Neural crest cell (in vitro differentiated cells): ENCODE results near the gene AFF2. TPM values are rescaled to one million over a fixed set of nuclear protein-coding genes. Genes with fewer than 3 reads are reported as not detected.

Source experiments
- DNase-seq: peaks from one replicate; pipeline ENCODE4 v3.0.0; 2021; ENCODE audit warnings: low read depth, mixed read lengths, low spot score
- H3K27ac Mint-ChIP-seq: one replicate; pipeline ENCODE4 v1.8.0; 2021; ENCODE audit warnings: mild to moderate bottlenecking, mixed read lengths; ENCODE audit not compliant: unreplicated experiment
- H3K27me3 Mint-ChIP-seq: 2 replicates; pipeline ENCODE4 v1.8.0; 2021; ENCODE audit warnings: low read depth, mild to moderate bottlenecking, mixed read lengths
- H3K36me3 Mint-ChIP-seq: 2 replicates; pipeline ENCODE4 v1.8.0; 2021; ENCODE audit warnings: low read depth, mild to moderate bottlenecking, mixed read lengths
- H3K4me1 Mint-ChIP-seq: 2 replicates; pipeline ENCODE4 v1.8.0; 2021; ENCODE audit warnings: mixed read lengths
- H3K4me3 Mint-ChIP-seq: one replicate; pipeline ENCODE4 v1.8.0; 2021; ENCODE audit warnings: mild to moderate bottlenecking, mixed read lengths
- H3K9me3 Mint-ChIP-seq: 2 replicates; pipeline ENCODE4 v1.8.0; 2021; ENCODE audit warnings: mixed read lengths
- CTCF ChIP-seq: fragments of 200-600 bp; sonication (generic); conservative IDR thresholded peaks from 2 replicates; pipeline ENCODE4 v1.5.0; 2021; ENCODE audit warnings: antibody characterized with exemption, mild to moderate bottlenecking
- total RNA-seq: library from RNA; stranded (reverse); gene quantifications from 2 replicates; pipeline ENCODE4 v1.2.1, GENCODE V29; 2021

AFF2 gene
- total RNA-seq, 1 donor from 2014 or later: 15.4 TPM

- no peak overlapping the region for H3K27ac Mint-ChIP-seq
- no peaks in the 10 kb centered on the region for H3K4me1 Mint-ChIP-seq
- no peak for TF ChIP-seq CTCF
- DNase-seq: no peak
- peaks cover 3% of the 10 kb centered on the region for H3K36me3 Mint-ChIP-seq
- peaks cover 14% of the 10 kb centered on the region for H3K9me3 Mint-ChIP-seq
- H3K27me3 Mint-ChIP-seq: no peaks in the 10 kb centered on the region
- no peak overlapping the region for H3K4me3 Mint-ChIP-seq
These were observed 113.2 kb downstream of the AFF2 start for GRCh38 chrX:148613636-148614035.

- TF ChIP-seq CTCF: no peak
- DNase-seq: no peak
- H3K4me3 Mint-ChIP-seq: no peak overlapping the region
- H3K36me3 Mint-ChIP-seq: peaks cover 3% of the 10 kb centered on the region
- no peaks in the 10 kb centered on the region for H3K4me1 Mint-ChIP-seq
- H3K27me3 Mint-ChIP-seq: no peaks in the 10 kb centered on the region
- peaks cover 16% of the 10 kb centered on the region for H3K9me3 Mint-ChIP-seq
- no peak overlapping the region for H3K27ac Mint-ChIP-seq
These were observed 115.1 kb downstream of the AFF2 start for GRCh38 chrX:148615491-148615890.

GRCh38 chrX:148618470-148619445, 118.3 kb downstream of the AFF2 start:
- H3K9me3 Mint-ChIP-seq: peaks cover 8% of the 10 kb centered on the region
- DNase-seq: no peak
- H3K36me3 Mint-ChIP-seq: peaks cover under 1% of the 10 kb centered on the region
- H3K27ac Mint-ChIP-seq: no peak overlapping the region
- H3K4me3 Mint-ChIP-seq: no peak overlapping the region
- H3K4me1 Mint-ChIP-seq: no peaks in the 10 kb centered on the region
- H3K27me3 Mint-ChIP-seq: no peaks in the 10 kb centered on the region
- TF ChIP-seq CTCF: no peak

- H3K9me3 Mint-ChIP-seq: peaks cover 8% of the 10 kb centered on the region
- H3K27me3 Mint-ChIP-seq: no peaks in the 10 kb centered on the region
- no peaks in the 10 kb centered on the region for H3K36me3 Mint-ChIP-seq
- no peak overlapping the region for H3K27ac Mint-ChIP-seq
- peaks cover 3% of the 10 kb centered on the region for H3K4me1 Mint-ChIP-seq
- DNase-seq: no peak
- no peak for TF ChIP-seq CTCF
- H3K4me3 Mint-ChIP-seq: no peak overlapping the region
These were observed 119.6 kb downstream of the AFF2 start for GRCh38 chrX:148620023-148620422.

GRCh38 chrX:148624951-148625474, 124.6 kb downstream of the AFF2 start:
- no peak overlapping the region for H3K4me3 Mint-ChIP-seq
- no peak for TF ChIP-seq CTCF
- no peak for DNase-seq
- H3K36me3 Mint-ChIP-seq: no peaks in the 10 kb centered on the region
- peaks cover 7% of the 10 kb centered on the region for H3K9me3 Mint-ChIP-seq
- H3K27me3 Mint-ChIP-seq: no peaks in the 10 kb centered on the region
- peaks cover 4% of the 10 kb centered on the region for H3K4me1 Mint-ChIP-seq
- H3K27ac Mint-ChIP-seq: no peak overlapping the region
